ENCODE measurements around the gene SERPINA3. TPM values are rescaled to one million over a fixed set of nuclear protein-coding genes. Genes with fewer than 3 reads are reported as not detected.

Gene SERPINA3
- total RNA-seq, 1 experiment from 2014 or later: 0.17 TPM

DNA sequence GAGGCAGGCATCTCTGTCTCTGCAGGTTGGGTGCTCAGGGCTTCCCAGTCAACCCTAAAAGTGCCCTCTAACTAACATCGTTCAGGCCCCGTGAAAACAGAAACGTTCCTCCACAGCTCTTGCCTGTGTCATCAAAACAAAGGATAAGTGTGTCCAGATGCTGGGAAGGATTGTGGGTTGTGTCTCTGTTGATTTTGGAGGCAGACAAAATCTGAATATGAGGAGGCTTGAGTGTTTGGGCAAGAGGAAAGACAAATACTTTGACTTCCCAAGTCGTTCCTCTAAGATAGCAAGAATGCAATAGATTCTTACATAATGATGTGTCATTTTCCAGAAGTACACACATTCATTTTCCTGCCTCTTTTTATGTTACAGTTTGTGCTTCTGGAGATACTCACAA, 52.9 kb downstream of the SERPINA3 start:
- H3K4me1 ChIP-seq (ENCODE audit: insufficient read depth, low read length, poor library complexity, severe bottlenecking): no peaks in the 10 kb centered on the region
- H3K4me3 ChIP-seq (ENCODE audit: low read depth, low read length, poor library complexity, severe bottlenecking): no peak overlapping the region
- no peak for DNase-seq (ENCODE audit: low spot score)
- no peak overlapping the region for H3K27ac ChIP-seq (ENCODE audit: low read depth, low read length, poor library complexity, severe bottlenecking)
- BruUV-seq (replicated peaks): no TSS peak
- no peak for TF ChIP-seq EZH2 (IDR thresholded peaks at IDR 0.05; ENCODE audit: borderline replicate concordance, low read depth, low read length, poor library complexity, severe bottlenecking)
- TF ChIP-seq, protein P1, sequence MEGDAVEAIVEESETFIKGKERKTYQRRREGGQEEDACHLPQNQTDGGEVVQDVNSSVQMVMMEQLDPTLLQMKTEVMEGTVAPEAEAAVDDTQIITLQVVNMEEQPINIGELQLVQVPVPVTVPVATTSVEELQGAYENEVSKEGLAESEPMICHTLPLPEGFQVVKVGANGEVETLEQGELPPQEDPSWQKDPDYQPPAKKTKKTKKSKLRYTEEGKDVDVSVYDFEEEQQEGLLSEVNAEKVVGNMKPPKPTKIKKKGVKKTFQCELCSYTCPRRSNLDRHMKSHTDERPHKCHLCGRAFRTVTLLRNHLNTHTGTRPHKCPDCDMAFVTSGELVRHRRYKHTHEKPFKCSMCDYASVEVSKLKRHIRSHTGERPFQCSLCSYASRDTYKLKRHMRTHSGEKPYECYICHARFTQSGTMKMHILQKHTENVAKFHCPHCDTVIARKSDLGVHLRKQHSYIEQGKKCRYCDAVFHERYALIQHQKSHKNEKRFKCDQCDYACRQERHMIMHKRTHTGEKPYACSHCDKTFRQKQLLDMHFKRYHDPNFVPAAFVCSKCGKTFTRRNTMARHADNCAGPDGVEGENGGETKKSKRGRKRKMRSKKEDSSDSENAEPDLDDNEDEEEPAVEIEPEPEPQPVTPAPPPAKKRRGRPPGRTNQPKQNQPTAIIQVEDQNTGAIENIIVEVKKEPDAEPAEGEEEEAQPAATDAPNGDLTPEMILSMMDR (conservative IDR thresholded peaks at IDR 0.05; ENCODE audit: low read depth, low read length): no peak
- no peaks in the 10 kb centered on the region for H3K9me3 ChIP-seq (ENCODE audit: low read depth, low read length, poor library complexity, severe bottlenecking)
- no peaks in the 10 kb centered on the region for H3K27me3 ChIP-seq (replicated peaks; ENCODE audit: insufficient read depth, low read depth, low read length, poor library complexity)
- no peaks in the 10 kb centered on the region for H3K36me3 ChIP-seq (ENCODE audit: insufficient read depth, low read length, poor library complexity, severe bottlenecking)
- intact Hi-C loops (cut with micrococcal nuclease; ENCODE audit: unreplicated experiment): no loop called here
- POLR2A ChIA-PET (ENCODE audit: low non-redundant PET): no interaction called here
- CTCF ChIA-PET: no interaction called here

DNA sequence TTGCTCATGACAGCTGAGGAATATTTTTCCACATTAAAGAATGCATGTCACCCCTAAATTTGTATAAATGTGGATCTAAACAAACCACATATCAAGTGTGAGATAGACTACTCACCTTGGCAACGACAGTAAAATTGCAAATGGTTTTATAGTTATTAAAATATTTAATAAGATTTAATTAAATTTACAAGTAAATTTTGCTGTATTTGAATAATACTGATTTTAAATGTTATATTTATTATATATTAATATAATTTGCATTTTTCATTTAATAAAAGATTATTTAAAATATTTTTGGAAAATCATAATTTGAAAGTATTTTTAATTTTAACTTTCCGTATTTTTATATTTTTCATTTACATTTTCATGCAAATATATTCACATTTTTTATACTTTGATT, 53.4 kb downstream of the SERPINA3 start:
- intact Hi-C loops (cut with micrococcal nuclease; ENCODE audit: unreplicated experiment): no loop called here
- H3K27ac ChIP-seq (ENCODE audit: low read depth, low read length, poor library complexity, severe bottlenecking): no peak overlapping the region
- DNase-seq (ENCODE audit: low spot score): no peak
- H3K36me3 ChIP-seq (ENCODE audit: insufficient read depth, low read length, poor library complexity, severe bottlenecking): no peaks in the 10 kb centered on the region
- H3K9me3 ChIP-seq (ENCODE audit: low read depth, low read length, poor library complexity, severe bottlenecking): no peaks in the 10 kb centered on the region
- no peaks in the 10 kb centered on the region for H3K4me1 ChIP-seq (ENCODE audit: insufficient read depth, low read length, poor library complexity, severe bottlenecking)
- BruUV-seq (replicated peaks): no TSS peak
- H3K4me3 ChIP-seq (ENCODE audit: low read depth, low read length, poor library complexity, severe bottlenecking): no peak overlapping the region
- no peaks in the 10 kb centered on the region for H3K27me3 ChIP-seq (replicated peaks; ENCODE audit: insufficient read depth, low read depth, low read length, poor library complexity)
- POLR2A ChIA-PET (ENCODE audit: low non-redundant PET): no interaction called here
- TF ChIP-seq, protein P1 (conservative IDR thresholded peaks at IDR 0.05; ENCODE audit: low read depth, low read length): no peak
- TF ChIP-seq EZH2 (IDR thresholded peaks at IDR 0.05; ENCODE audit: borderline replicate concordance, low read depth, low read length, poor library complexity, severe bottlenecking): no peak
- CTCF ChIA-PET: no interaction called here

DNA sequence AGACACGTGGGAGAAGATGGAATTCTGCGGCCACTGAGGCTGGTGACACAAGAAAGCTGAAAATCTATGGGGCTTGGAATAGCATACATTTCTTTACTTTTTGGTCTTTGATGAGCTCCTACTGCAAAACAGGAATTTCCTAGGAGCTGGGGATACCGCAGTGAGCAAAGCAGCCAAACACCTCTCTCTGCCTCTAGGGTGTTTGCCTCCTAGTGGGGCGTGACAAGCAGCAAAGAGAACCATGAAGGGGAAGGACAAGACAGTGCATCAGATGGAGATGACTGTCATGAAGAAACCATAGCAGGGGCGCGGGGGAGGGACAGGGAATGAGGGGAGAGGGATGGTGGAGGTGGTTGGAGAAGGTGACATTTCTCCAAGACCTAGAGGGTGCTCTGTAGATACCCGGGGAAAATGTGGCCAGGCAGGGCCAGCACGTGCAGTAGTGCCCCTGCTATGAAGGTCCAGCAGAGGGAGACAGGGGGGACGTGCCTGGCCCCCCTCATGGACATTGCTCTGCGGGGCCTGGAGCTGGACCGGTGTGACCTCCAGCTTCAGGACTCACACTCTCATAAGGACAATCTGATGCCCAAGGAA, 58.6 kb downstream of the SERPINA3 start:
- TF ChIP-seq, protein P1 (conservative IDR thresholded peaks at IDR 0.05; ENCODE audit: low read depth, low read length): no peak
- no peak for TF ChIP-seq EZH2 (IDR thresholded peaks at IDR 0.05; ENCODE audit: borderline replicate concordance, low read depth, low read length, poor library complexity, severe bottlenecking)
- Histone ChIP-seq H3K4me3 (ENCODE audit: low read depth, low read length, poor library complexity, severe bottlenecking) (no peak overlapping the region), H3K9me3 (ENCODE audit: low read depth, low read length, poor library complexity, severe bottlenecking) (no peaks in the 10 kb centered on the region), H3K27ac (ENCODE audit: low read depth, low read length, poor library complexity, severe bottlenecking) (no peak overlapping the region), H3K36me3 (ENCODE audit: insufficient read depth, low read length, poor library complexity, severe bottlenecking) (no peaks in the 10 kb centered on the region), H3K4me1 (ENCODE audit: insufficient read depth, low read length, poor library complexity, severe bottlenecking) (no peaks in the 10 kb centered on the region), H3K27me3 (replicated peaks; ENCODE audit: insufficient read depth, low read depth, low read length, poor library complexity) (no peaks in the 10 kb centered on the region)
- intact Hi-C loops (cut with micrococcal nuclease; ENCODE audit: unreplicated experiment): no loop called here
- no peak for DNase-seq (ENCODE audit: low spot score)
- ChIA-PET CTCF (no interaction called here), POLR2A (ENCODE audit: low non-redundant PET) (no interaction called here)
- BruUV-seq (replicated peaks): no TSS peak
